GM19467 (cell line): ENCODE measurements around the gene LDLRAD4.

Experiments
- ATAC-seq: cut with Tn5 transposase; IDR thresholded peaks from one replicate; pipeline ENCODE4 v1.9.1; 2021; ENCODE audit warnings: mild to moderate bottlenecking, moderate library complexity; ENCODE audit not compliant: unreplicated experiment

The LDLRAD4 gene

DNA sequence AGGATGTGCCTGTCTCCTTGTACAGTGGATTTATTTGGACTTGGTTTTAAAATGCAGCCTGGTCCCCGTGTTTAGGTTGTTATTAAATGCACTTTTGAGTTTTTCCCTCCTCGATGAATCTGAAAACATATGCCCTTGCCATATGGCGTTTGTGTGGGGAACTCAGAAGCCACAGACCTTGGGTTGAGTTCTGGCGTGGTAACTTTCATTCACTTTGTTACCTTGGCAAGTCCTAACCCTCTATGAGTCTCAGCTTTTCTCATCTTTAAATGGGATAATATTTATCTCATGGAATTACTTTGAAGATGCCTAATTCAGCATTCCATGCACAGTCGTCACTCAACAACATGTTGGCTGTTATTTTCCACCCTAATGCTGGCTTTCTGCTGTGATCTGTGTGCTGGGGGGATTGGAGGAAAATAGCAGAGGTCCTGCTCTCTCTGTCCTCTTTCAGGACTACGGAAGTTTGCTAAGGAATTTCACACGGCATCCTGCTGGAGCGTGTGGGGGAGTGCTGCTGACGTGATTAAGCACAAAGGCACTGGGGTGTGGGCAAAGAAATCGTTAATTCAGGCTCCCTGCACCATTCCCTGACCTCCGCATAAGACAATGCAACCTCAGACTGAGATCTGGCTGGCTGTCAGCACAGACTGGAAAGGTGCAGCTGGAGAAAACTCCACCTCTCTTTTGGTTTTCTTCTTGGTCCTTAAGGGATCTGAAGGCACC lies 61.7 kb downstream of the LDLRAD4 start:
- no peak for ATAC-seq

GRCh38 chr18:13281406-13281805 lies 62.8 kb downstream of the LDLRAD4 start:
- no peak for ATAC-seq

DNA sequence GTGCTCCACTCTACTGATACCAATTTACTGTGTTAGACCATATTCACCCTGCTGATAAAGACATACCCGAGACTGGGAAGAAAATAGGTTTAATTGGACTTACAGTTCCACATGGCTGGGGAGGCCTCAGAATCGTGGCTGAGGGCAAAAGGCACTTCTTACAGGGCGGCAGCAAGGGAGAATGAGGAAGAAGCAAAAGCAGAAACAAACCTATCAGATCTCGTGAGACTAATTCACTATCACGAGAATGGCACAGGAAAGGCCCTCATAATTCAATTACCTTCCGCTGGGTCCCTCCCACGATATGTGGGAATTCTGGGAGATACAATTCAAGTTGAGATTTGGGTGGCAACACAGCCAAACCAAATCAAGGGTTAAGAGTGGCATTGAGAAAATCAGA lies 65.2 kb downstream of the LDLRAD4 start:
- ATAC-seq, result no peak

GRCh38 chr18:13284330-13285027 lies 65.9 kb downstream of the LDLRAD4 start:
- no peak for ATAC-seq

DNA sequence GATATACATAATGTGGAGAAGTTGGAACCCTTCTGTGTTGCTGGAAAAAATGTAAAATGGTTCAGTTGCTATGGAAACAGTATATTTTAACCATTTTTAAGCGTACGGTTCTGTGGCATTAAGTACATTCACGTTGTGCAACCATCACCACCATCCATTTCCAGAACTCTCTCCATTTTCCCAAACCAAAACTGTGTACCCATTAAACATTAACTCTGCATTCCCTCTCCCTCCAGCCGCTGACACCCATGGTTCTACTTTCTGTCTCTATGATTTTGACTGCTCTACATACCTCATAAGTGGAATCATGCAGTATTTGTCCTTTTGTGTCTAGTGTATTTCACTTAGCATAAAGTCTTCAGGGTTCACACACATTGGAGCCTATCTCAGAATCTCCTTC lies 67.3 kb downstream of the LDLRAD4 start:
- ATAC-seq, result no peak

GRCh38 chr18:13286456-13287125 lies 68.0 kb downstream of the LDLRAD4 start:
- no peak for ATAC-seq

DNA sequence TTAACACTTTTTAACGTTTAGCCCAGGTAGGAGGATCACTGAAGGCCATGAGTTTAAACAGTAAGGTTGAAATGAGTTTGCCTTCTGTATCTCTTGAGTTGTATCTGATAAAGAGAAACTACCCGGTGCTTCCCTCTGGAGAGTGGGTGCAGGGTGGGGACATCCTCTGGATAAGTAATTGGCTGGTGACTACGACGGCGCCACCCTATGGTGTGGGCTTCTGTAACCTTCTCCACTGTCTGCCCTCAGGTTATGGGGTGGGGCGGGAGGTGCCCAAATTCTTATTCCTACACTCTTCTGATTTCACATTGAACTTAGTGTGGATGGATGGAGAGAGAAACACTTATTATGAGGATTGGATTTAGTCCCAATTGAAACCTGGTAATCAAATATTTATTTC lies 68.8 kb downstream of the LDLRAD4 start:
- ATAC-seq, result no peak

GRCh38 chr18:13288509-13289133 lies 70.1 kb downstream of the LDLRAD4 start:
- ATAC-seq, result no peak

DNA sequence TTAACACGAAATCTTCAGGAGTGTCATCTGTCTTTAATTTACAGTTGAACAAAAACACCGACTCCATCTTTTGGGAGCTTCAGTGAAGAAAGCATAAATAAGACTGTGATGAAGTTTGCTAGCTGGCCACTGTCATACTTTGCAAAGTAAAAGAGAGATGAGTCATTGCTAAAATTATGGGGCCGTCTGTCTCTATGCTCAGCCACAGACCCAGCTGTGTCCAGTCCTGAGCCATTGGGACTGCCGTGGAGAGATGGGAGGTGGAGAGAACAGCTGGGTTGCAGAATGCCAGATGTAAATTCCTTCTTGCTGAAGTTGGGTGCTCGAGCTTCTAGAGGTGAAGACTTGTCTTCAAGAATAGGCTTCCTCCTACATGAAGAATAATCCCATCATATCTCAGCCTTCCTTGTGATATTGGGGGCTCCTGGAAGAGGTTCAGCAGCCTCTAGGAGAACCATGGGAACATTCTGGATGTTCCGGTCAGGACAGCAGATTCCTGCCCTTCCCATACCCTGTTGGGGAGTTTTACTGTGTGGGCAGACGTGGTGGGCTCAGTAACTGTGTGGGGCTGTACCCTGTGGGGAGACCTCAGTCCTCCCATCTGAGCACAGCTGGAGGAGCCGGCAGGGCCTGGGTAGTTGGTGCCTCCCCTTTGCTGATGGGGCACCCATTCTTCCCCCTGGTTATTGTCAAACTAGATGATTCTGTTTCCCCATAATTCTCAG lies 71.1 kb downstream of the LDLRAD4 start:
- ATAC-seq, result no peak

DNA sequence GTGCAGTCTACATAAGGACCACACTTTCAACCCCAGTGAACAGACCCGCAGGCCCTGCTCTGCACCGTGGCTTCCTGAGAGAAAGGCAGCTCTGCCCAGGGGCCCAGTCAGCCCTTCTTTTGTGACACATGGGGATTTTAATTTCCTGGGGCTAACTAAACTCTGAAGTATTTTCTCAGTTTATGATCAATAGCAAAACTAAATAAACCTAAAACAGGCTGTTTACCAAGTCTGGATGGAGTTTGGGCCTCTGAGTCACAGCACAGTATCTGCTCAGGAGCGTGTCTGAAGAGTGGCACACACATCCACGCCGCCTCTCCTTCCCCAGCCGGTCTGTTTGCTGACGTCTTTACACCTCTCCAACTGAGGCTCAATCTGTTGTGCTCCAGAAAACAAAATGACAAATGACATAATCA lies 72.3 kb downstream of the LDLRAD4 start:
- ATAC-seq, result no peak

- ATAC-seq, result no peak
These were observed 72.7 kb downstream of the LDLRAD4 start for GRCh38 chr18:13291299-13291698.

DNA sequence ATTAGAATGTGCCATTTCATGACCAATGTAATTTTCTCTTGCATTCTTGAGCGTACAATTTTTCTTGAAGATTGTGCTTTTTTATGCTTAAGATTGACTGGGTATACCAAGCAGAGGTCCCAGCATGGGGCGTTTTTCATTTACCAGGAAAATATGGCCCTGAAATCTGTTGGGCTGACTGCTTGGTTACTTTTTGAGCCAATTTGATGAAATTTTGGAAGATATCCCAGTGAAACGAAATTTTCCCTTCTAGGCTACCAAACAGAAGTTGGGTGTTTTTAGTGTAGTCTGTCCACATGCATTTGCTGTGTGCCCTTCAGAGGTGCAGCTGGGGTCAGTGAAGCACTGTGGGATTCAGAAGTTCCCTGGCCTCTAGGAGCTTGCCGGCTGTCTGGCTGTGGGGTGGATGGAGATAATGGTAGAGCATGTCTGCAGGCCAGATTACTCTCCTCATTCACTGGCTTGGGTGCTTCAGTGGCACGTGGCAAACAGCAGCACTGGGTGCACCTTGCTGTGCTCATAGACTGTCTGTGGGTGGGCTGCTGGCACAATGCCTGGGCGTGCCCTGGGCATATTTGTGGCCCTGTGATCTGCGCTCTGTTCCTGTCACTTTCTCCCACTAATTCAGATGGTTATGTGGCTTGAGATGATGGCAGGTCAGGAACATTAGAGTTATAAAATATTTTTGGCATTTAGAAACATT lies 73.3 kb downstream of the LDLRAD4 start:
- no peak for ATAC-seq

- ATAC-seq, result no peak
These were observed 74.2 kb downstream of the LDLRAD4 start for GRCh38 chr18:13292736-13293135.

GRCh38 chr18:13294309-13294708 lies 75.7 kb downstream of the LDLRAD4 start:
- no peak for ATAC-seq

GRCh38 chr18:13295894-13296293 lies 77.3 kb downstream of the LDLRAD4 start:
- no peak for ATAC-seq

DNA sequence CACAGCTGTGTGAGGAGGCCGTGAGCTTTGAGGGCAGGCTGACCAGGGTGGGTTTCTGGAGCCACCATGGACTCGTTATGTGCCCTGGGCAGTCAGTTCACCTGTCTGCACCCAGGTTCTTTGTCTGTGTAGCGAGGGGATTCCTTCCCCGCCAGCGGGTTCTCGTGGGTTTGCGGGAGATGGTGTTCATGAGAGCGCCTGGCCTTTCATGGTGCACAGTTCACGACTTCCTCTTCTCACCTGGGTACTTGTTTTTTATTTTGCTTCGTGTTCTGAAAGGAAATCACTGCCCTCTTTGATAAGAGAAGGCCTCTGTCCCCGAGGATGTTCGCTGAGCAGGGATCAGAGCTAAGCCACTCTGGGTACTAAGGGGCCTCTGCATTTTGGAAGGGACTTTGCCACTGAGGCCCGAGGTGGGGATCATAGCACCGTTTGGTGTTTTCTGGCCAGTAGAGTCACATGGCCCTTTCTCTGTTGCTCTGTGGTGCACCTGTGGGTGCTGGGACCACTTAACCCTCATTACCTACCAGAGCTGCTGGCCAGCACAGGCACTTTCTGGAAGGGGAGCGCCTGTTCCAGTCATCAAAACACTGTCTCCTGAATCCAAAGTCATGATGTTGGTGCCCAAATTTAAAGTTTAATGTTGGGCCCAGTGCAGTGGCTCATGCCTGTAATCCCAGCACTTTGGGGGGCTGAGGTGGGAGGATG lies 78.5 kb downstream of the LDLRAD4 start:
- no peak for ATAC-seq

DNA sequence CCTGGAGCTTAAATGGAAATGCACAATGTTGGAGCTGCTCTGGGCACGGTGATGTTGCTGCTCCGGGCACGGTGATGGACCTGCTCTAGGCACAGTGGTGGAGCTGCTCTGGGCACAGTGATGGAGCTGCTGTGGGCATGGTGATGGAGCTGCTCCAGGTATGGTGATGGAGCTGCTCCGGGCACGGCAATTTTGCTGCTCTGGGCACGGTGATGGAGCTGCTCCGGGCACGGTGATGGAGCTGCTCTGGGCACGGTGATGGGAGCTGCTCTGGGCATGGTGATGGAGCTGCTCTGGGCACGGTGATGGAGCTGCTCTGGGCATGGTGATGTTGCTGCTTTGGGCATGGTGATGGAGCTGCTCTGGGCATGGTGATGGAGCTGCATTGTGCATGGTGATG lies 79.7 kb downstream of the LDLRAD4 start:
- ATAC-seq, result no peak

GRCh38 chr18:13300029-13300428 lies 81.5 kb downstream of the LDLRAD4 start:
- no peak for ATAC-seq

GRCh38 chr18:13300796-13301195 lies 82.2 kb downstream of the LDLRAD4 start:
- ATAC-seq, result no peak

DNA sequence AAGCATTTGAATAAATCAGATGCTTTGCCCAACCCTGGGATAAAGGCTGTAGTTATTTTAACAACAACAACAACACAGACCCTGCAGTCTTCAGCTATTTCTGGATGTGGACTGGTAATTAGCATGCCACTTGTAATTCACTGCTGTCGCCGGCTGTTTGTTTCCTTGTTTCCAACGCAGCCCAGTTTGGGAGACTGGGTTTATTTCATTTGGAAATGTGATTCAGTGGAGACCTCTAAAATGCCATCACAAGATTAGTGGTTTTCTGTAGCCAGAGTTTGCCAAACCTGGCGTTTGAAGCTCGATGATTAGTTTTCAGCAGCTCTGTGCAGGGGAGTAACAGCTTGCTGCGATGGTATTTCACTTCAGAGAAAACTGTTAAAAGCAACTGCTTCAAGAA lies 83.5 kb downstream of the LDLRAD4 start:
- no peak for ATAC-seq
